Measurements from ENCODE around the gene LSG1.

GRCh38 chr3:194617827-194618226 is 54.2 kb downstream of the LSG1 start:
- no peak for TF ChIP-seq CTCF (conservative IDR thresholded peaks at IDR 0.05)
- no peak for TF ChIP-seq ZFX (IDR thresholded peaks at IDR 0.05)

Data from C4-2B (cell line).